Endothelial cell of umbilical vein (primary cell): ENCODE results near the gene KCNA2. TPM values are rescaled to one million over a fixed set of nuclear protein-coding genes. Genes with fewer than 3 reads are reported as not detected.

ENCODE experiments used
- BruUV-seq: library from RNA; stranded (reverse); fragments of 400-500 nt; replicated peaks from 2 replicates; lab custom pipeline; 2021; lab: Mats Ljungman, UMichigan
- CTCF ChIA-PET: fragments of 300-600, 350-600 bp; sonication (Branson Sonifier 250); formaldehyde crosslinking; loops from one replicate; lab custom pipeline; 2021; ENCODE audit warnings: antibody characterized with exemption, inconsistent platforms; lab: Charles Lee
- POLR2A ChIA-PET: fragments of 300-600, 350-600 bp; sonication (Branson Sonifier 250); formaldehyde crosslinking; loops from one replicate; lab custom pipeline; 2021; ENCODE audit warnings: antibody characterized with exemption, inconsistent platforms; lab: Charles Lee
- DNase-seq: peaks from one replicate; pipeline ENCODE4 v3.0.0-alpha.2; 2011; ENCODE audit warnings: low read depth, low spot score
- FAIRE-seq: peaks from 2 replicates; lab custom pipeline; 2011; peaks lifted over from hg19 to GRCh38; lab: Jason Lieb, UNC
- H2AFZ ChIP-seq: 2 replicates; pipeline ENCODE4 v1.6.0; 2012; ENCODE audit warnings: low read depth, low read length, control low read depth, inconsistent platforms
- H3K27ac ChIP-seq: 2 replicates; pipeline ENCODE4 v1.5.1; 2011; ENCODE audit warnings: low read depth, mild to moderate bottlenecking, control low read depth, low read length, moderate library complexity; ENCODE audit not compliant: insufficient read depth
- H3K27me3 ChIP-seq, 2 experiments: 2 replicates each; pipeline versions ENCODE4 v1.6.0 to v1.6.1; 2011; ENCODE audit warnings: low read length in 2 of 2, mixed read lengths in 1 of 2; ENCODE audit not compliant: control insufficient read depth in 2 of 2, insufficient read depth in 2 of 2
- H3K36me3 ChIP-seq, 2 experiments: 2 replicates in 1 of 2; 3 replicates in 1 of 2; pipeline ENCODE4 v1.5.1; 2011; ENCODE audit warnings: low read length in 2 of 2, mild to moderate bottlenecking in 1 of 2, moderate library complexity in 1 of 2; ENCODE audit not compliant: control insufficient read depth in 2 of 2, insufficient read depth in 2 of 2; ENCODE audit errors: extremely low read depth in 1 of 2
- H3K4me1 ChIP-seq: 3 replicates; pipeline ENCODE4 v1.5.1; 2011; ENCODE audit warnings: mild to moderate bottlenecking, low read length; ENCODE audit not compliant: control insufficient read depth, insufficient read depth; ENCODE audit errors: extremely low read depth
- H3K4me2 ChIP-seq: 2 replicates; pipeline ENCODE4 v1.6.1; 2011; ENCODE audit warnings: low read length, control low read depth, mixed read lengths; ENCODE audit not compliant: insufficient read depth
- H3K4me3 ChIP-seq, 3 experiments: fragments of 200-600 bp in 1 of 3; sonication (generic), shearing (Covaris generic) in 1 of 3; replicated peaks in 1 of 3; 2 replicates each; pipeline ENCODE4 v1.5.1; 2011 to 2016; ENCODE audit warnings: control low read depth in 3 of 3, low read length in 3 of 3, mild to moderate bottlenecking in 2 of 3, inconsistent platforms in 1 of 3, low read depth in 1 of 3, moderate library complexity in 1 of 3; ENCODE audit not compliant: insufficient read depth in 1 of 3
- H3K79me2 ChIP-seq: 2 replicates; pipeline ENCODE4 v1.6.0; 2012; ENCODE audit warnings: low read length, inconsistent platforms; ENCODE audit not compliant: control insufficient read depth, insufficient read depth
- H3K9ac ChIP-seq: replicated peaks from 2 replicates; pipeline ENCODE3; 2011; ENCODE audit warnings: low read length, control low read depth; ENCODE audit not compliant: insufficient read depth; ENCODE audit errors: extremely low read depth
- H3K9me1 ChIP-seq: replicated peaks from 3 replicates; pipeline ENCODE4 v1.6.0; 2011; ENCODE audit warnings: mild to moderate bottlenecking, low read length; ENCODE audit not compliant: control insufficient read depth, insufficient read depth; ENCODE audit errors: extremely low read depth
- H3K9me3 ChIP-seq: replicated peaks from 2 replicates; pipeline ENCODE4 v1.5.1; 2012; ENCODE audit warnings: low read length, inconsistent platforms; ENCODE audit not compliant: control insufficient read depth, insufficient read depth
- H4K20me1 ChIP-seq: replicated peaks from 2 replicates; pipeline ENCODE3; 2011; ENCODE audit warnings: mild to moderate bottlenecking, low read length; ENCODE audit not compliant: control insufficient read depth, insufficient read depth; ENCODE audit errors: extremely low read depth
- CTCF ChIP-seq, 2 donors: IDR thresholded peaks; 1 replicate in 1 of 2; 2 replicates in 1 of 2; pipeline ENCODE4 v1.5.1; 2011; ENCODE audit warnings: low read length in 2 of 2, mild to moderate bottlenecking in 2 of 2, moderate library complexity in 2 of 2, control low read depth in 1 of 2, inconsistent platforms in 1 of 2, low read depth in 1 of 2; ENCODE audit not compliant: insufficient read depth in 1 of 2; ENCODE audit errors: extremely low read depth in 1 of 2
- EZH2 ChIP-seq: IDR thresholded peaks from 2 replicates; pipeline ENCODE4 v1.6.1; 2012; ENCODE audit warnings: borderline replicate concordance, low read depth, mild to moderate bottlenecking, moderate library complexity, low read length, inconsistent platforms; ENCODE audit not compliant: severe bottlenecking
- FOS ChIP-seq: IDR thresholded peaks from 2 replicates; pipeline ENCODE4 v1.6.1; 2011; ENCODE audit warnings: mild to moderate bottlenecking, low read length, moderate library complexity, borderline replicate concordance; ENCODE audit not compliant: insufficient read depth
- GATA2 ChIP-seq: IDR thresholded peaks from 2 replicates; pipeline ENCODE4 v1.7.0; 2011; ENCODE audit warnings: low read depth, mild to moderate bottlenecking, moderate library complexity, mixed read lengths, low read length; ENCODE audit not compliant: insufficient read length, insufficient read depth
- JUN ChIP-seq: IDR thresholded peaks from 2 replicates; pipeline ENCODE4 v1.6.1; 2011; ENCODE audit warnings: borderline replicate concordance, low read depth; ENCODE audit not compliant: insufficient read length, insufficient read depth
- MAX ChIP-seq: IDR thresholded peaks from 2 replicates; pipeline ENCODE4 v1.6.1; 2011; ENCODE audit not compliant: insufficient read depth, insufficient read length
- MYC ChIP-seq: IDR thresholded peaks from one replicate; pipeline ENCODE4 v1.6.1; 2011; ENCODE audit warnings: mild to moderate bottlenecking, low read depth, low read length
- POLR2A ChIP-seq: IDR thresholded peaks from 2 replicates; pipeline ENCODE4 v1.6.1; 2012; ENCODE audit warnings: low read depth, mild to moderate bottlenecking, control low read depth, low read length
- POLR2AphosphoS5 ChIP-seq: IDR thresholded peaks from 2 replicates; pipeline ENCODE4 v1.6.1; 2012; ENCODE audit warnings: low read depth, mild to moderate bottlenecking, control low read depth, low read length, moderate library complexity; ENCODE audit not compliant: insufficient read depth
- dilution Hi-C: fragments of 300-500 bp; cut with MboI; formaldehyde crosslinking; loops from one replicate; pipeline ENCODE4 v1.15.0; 2019; ENCODE audit warnings: low sequenced_read_pairs; ENCODE audit not compliant: extremely low pct_ligation_motif_present
- intact Hi-C: fragments of 100-400 bp; cut with micrococcal nuclease; formaldehyde crosslinking; loops from one replicate; pipeline ENCODE4 v1.10.0; 2022
- polyA plus RNA-seq, 4 experiments: library from polyadenylated mRNA; depleted of rRNA in 3 of 4; stranded (reverse) in 3 of 4; unstranded in 1 of 4; fragments of >200 nt; gene quantifications; 2 replicates each; pipeline versions ENCODE4 v1.2.1 to v1.2.3, GENCODE V29; 2011 to 2012; ENCODE audit warnings: missing spikeins in 1 of 4
- total RNA-seq: library from RNA; stranded (reverse); gene quantifications from 2 replicates; pipeline ENCODE4 v1.2.3, GENCODE V29; 2021

The KCNA2 gene
- total and polyA plus RNA-seq, 2 donors (not counting 3 experiments of a cell fraction or from before 2014, with no cell fraction given) = not detected

GRCh38 chr1:110601332-110601731 is 4.8 kb downstream of the KCNA2 start:
- Histone ChIP-seq H3K36me3 (no peaks in the 10 kb centered on the region), H3K4me2 (no peak overlapping the region), H3K9me1 (no peaks in the 10 kb centered on the region), H3K27ac (no peak overlapping the region), H4K20me1 (no peaks in the 10 kb centered on the region), H3K4me1 (no peaks in the 10 kb centered on the region), H3K4me3 (no peak overlapping the region), H3K27me3 (peaks cover 15 to 21% of the 10 kb centered on the region in 2 experiments), H3K9ac (no peak overlapping the region), H3K9me3 (no peaks in the 10 kb centered on the region), H3K79me2 (no peaks in the 10 kb centered on the region), H2AFZ (no peak overlapping the region)
- BruUV-seq = no TSS peak
- DNase-seq (no peak), FAIRE-seq (no peak)
- ChIA-PET POLR2A (no interaction called here), CTCF (no interaction called here)
- TF ChIP-seq FOS = no peak
- no peak for TF ChIP-seq MYC
- no peak for TF ChIP-seq POLR2AphosphoS5
- TF ChIP-seq JUN = no peak
- TF ChIP-seq EZH2 = no peak
- TF ChIP-seq POLR2A = no peak
- TF ChIP-seq CTCF (IDR thresholded peaks at IDR 0.05; ENCODE audit: extremely low read depth in 1 of 2, insufficient read depth in 1 of 2, low read depth in 1 of 2, low read length in 2 of 2) = no peak
- TF ChIP-seq MAX = no peak
- no peak for TF ChIP-seq GATA2
- intact Hi-C loops (no loop called here), dilution Hi-C loops (no loop called here)
